ENCODE results near the gene UPF3A. TPM values are rescaled to one million over a fixed set of nuclear protein-coding genes. Genes with fewer than 3 reads are reported as not detected.

Gene UPF3A
- total and polyA plus RNA-seq, 9 of the 15 experiments (the other 6 are each of a cell fraction or from before 2014, with no cell fraction given), result 15.6 to 76.5 (median 40.9) TPM

GRCh38 chr13:114296448-114296847, 15.0 kb downstream of the UPF3A start (continued):
- TF ChIP-seq CLOCK (CRISPR knock-in tag; IDR thresholded peaks at IDR 0.05; ENCODE audit: borderline replicate concordance), result no peak
- TF ChIP-seq ARID3B (CRISPR knock-in tag; IDR thresholded peaks at IDR 0.05; ENCODE audit: borderline replicate concordance), result no peak
- TF ChIP-seq PREB (CRISPR knock-in tag; IDR thresholded peaks at IDR 0.05), result no peak
- no peak for TF ChIP-seq GATAD2A (IDR thresholded peaks at IDR 0.05)
- TF ChIP-seq STAT6 (CRISPR knock-in tag; IDR thresholded peaks at IDR 0.05), result no peak

Measured in K562 (cell line).